HG03469 (cell line): ENCODE results near the gene IRS2.

Experiments
- ATAC-seq: cut with Tn5 transposase; IDR thresholded peaks from one replicate; pipeline ENCODE4 v1.9.1; 2021; ENCODE audit warnings: mild to moderate bottlenecking, moderate library complexity, moderate number of reproducible peaks; ENCODE audit not compliant: unreplicated experiment

Gene IRS2

GRCh38 chr13:109780845-109781383 lies 5.5 kb downstream of the IRS2 start:
- no peak for ATAC-seq

GRCh38 chr13:109779876-109780510 lies 6.4 kb downstream of the IRS2 start:
- no peak for ATAC-seq

DNA sequence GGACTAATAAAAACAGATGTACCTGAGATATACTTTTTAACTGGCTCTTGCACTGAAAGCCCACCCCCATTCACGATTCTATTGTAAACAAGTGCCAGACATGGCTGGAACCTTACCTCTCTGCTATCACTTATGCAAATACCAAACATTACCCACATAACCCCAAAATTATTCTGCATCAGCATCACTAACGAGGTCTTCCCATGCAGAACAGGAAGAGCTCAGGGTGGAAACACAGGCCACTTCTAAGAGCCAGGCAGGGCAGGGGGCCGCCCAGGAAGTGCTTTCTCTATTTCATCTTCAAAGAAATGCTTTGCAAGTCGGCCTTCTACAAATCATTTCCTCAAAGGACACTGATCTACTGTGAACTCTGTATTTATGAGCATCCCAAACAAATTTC lies 7.3 kb downstream of the IRS2 start:
- no peak for ATAC-seq

DNA sequence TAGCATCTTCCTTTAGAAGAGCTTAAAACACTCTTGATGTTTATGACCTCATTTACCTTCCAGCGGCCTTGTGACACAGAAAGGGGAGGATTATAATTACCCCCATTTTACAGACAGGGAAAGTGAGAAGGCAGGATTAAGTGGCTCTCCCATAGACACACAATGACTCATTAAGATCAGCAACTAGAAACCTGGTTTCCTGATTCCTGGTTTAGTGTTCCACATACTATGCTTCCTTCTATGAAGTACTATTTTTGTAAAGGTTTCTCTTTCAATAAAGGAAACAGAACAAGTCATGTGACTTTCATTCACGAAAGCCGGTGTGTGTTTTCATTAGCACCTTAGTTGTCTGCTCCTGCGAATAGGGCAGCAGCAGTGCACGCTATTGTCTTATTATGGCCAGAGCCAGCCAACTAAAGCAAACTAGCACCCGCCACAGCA lies 8.3 kb downstream of the IRS2 start:
- ATAC-seq: no peak

DNA sequence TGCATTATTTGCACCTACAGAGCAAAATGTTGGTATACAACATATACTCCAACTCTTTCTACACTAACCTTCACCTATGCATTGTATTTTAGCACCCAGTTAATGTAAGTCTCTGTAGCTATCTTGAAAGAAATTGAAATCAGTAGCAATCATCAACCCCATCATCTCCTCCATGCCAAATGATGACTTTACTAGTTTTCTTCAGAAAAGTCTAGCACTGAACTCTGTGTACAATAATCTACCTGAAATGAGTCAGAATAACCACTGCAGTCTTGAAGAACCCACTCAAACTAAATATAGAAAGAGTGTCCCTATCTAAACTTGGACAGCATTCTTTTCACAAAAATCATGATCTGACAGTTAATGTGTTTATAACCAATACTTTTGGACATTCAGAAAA lies 9.8 kb downstream of the IRS2 start:
- no peak for ATAC-seq

DNA sequence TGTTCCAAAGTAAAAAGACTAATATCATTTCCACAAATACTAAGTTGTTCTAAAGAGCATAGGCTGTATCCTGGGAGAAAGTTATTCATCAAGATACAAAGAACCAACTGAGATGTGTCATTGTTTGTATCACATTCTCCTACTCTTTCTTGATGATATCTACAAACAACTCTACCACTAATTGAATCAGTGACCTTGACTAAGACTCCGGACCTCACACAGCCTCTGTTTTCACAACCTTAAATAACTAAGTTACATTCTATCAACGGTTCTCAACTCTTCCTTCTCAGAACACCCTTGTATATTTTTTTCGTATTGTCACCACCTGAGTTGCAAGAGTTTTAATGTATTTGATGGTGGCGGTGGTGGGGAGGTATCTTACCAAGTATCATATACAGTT lies 12.6 kb downstream of the IRS2 start:
- no peak for ATAC-seq

GRCh38 chr13:109773276-109773675 lies 13.1 kb downstream of the IRS2 start:
- ATAC-seq: no peak

GRCh38 chr13:109771926-109772325 lies 14.5 kb downstream of the IRS2 start:
- no peak for ATAC-seq

GRCh38 chr13:109770436-109770835 lies 15.9 kb downstream of the IRS2 start:
- no peak for ATAC-seq

- ATAC-seq: no peak
Observed at GRCh38 chr13:109769921-109770320, 16.5 kb downstream of the IRS2 start.

DNA sequence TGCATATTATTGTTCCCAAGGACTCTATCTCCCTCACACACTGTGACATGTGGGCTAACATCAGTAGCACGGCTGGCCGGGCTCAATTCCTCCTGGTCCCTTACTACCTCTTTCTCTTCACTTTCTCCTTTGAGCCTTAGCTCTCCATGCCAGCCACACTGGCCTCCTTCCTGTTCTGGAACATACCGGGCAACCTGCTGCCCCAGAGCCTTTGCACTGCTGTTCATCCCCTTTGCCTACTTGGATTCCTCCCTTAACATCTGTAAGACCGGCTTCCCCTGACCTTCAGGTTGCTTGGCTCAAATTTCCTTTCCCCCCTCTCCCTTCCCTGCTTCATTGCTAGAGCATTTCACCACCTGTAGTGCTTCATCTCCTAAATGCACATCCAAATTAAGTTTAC lies 17.1 kb downstream of the IRS2 start:
- no peak for ATAC-seq

DNA sequence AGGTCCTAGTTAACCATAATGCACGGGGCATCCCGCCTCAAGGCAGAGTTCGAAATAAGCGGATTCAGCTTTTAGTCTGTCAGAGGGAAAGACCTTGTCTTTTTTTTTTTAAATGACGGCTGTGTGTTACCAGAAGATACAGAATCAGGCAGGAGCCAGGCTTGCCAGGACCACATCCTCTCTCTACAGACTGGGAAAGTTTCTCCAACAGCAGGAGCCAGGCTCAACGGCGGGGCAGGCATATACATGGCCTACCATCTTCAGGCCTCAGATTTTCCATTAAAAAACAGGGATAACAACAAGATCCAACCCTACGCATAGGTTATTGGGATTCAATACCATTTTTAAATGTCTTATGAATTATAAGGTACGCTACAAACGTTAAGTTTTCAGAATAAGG lies 17.8 kb downstream of the IRS2 start:
- no peak for ATAC-seq

DNA sequence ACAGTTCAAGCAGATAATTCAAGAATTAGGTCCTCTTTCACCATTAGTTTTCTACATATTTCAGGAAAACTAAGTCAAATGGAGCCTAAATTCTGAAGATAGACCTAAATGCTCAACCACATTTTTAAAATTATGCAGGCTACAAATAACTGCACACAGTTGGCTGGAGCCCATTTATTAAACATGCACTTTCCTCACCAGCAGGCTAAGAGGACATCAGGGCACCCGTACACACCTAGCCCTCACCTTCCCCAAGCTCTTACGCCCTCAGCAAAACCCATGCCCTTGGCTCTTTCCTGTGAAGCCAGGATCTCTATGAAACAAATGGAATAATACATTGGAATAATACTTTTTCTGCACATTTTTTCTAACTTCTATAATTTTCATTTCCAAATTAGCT lies 18.2 kb downstream of the IRS2 start:
- no peak for ATAC-seq

DNA sequence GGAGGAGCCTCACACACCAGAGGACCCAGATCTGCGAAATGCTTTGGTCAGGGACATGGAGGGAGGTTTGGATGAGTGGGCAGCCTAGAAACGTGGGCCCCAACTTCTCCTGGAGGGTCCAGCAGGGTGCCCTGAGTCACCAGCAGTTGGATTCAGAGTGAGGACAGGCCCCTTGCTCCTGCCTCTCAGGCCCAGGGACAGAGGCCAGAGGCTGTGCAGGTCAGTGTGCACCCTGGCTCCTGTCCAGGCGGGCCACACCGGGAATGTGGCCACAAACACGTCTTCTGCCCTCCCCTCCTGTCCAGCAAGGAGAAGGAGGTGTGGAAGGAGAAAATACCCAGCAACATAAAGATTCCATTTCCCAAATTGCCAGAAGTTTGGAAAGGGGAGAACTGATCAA lies 19.4 kb downstream of the IRS2 start:
- no peak for ATAC-seq

GRCh38 chr13:109764470-109765291 lies 21.7 kb downstream of the IRS2 start:
- ATAC-seq: no peak

DNA sequence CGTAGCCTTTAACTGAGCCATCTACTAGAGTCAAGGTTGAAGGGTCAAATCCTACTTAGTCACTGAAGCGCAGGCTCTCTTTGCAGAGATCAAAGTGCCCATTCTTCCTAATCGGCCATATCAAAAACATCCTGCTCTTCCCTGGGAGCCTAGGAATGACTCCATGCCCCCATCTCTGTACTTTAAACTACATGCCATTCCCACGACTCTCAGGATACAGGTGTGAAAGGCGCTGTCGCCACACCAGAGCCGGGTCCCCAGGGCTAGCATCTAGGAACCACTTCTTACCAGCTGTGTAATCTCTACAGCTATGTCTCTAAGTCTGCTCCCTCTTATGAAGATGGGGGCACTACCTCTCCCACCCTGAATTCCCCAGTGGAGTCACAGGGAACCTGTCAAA lies 22.3 kb downstream of the IRS2 start:
- no peak for ATAC-seq

- ATAC-seq: no peak
Observed at GRCh38 chr13:109762791-109763190, 23.6 kb downstream of the IRS2 start.

- ATAC-seq: no peak
Observed at GRCh38 chr13:109761695-109762094, 24.7 kb downstream of the IRS2 start.

DNA sequence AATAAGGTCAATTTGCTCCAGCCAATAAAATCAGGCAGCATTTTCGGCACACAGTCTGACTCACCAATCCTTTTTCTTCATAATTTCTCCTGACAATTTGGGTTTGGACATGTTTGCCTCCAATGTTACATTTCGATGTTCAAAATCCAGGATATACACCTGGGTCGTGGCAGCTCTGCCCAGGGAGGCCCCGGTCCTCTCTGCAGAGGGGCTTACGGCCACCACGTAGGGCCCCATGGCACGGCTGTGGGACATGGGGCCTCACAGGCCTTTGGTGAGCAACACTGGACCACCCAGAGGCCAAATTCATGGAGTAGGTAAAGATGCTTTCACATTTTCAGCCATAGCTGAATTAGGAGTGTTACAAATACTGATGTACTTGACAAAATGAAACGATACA lies 25.4 kb downstream of the IRS2 start:
- no peak for ATAC-seq

GRCh38 chr13:109760402-109760801 lies 26.0 kb downstream of the IRS2 start:
- ATAC-seq: no peak

DNA sequence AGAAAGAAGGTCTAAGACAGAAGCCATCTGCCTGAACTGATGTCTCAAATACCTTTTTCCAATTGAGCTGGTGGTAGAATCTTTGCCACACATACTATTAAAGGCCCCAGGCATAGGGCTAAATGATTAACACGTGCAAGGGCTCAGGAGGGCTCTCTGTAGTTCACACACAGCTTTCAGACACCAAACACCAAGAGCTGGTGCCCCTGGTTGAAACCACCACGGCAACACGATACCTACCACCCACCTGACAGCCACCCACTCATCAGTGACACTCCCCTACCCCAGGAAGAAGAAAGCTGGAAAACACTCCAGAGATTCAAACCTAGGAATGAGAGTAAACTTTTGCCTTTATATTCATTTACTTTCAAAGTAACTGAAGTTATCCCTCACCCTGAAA lies 26.8 kb downstream of the IRS2 start:
- no peak for ATAC-seq

GRCh38 chr13:109758937-109759480 lies 27.4 kb downstream of the IRS2 start:
- ATAC-seq: no peak
